ENCODE measurements around the gene AUTS2.

Gene AUTS2

DNA sequence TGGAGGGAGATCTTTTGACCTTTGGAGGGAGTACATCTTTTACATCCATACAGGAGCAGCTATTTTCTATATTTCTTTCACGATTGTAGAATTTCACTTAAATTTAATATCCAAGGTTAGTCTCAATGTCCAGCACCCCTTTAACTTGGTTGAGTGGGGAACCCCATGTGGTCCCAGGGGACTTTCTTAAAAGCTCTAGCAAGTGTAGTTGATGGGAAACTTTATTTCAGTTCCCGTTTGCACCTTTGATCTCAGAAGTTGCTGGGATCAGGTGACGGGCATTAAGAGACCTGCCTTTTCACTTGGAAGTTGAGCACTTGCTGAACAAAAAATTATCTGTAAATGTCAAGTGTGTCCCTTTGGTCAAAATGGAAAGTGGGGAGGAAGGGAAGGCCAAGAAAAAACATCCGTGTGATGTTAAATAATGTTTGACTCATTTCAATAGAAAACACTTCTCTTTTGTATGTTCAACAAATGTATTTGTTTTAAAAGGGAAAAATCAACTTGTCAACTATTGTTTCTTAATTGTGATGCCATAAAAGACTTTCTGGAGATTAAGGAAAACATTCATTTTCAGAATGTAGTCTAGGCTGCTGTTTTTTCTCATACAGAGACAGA lies 1163.5 kb downstream of the AUTS2 start:
- no peak for DNase-seq

DNA sequence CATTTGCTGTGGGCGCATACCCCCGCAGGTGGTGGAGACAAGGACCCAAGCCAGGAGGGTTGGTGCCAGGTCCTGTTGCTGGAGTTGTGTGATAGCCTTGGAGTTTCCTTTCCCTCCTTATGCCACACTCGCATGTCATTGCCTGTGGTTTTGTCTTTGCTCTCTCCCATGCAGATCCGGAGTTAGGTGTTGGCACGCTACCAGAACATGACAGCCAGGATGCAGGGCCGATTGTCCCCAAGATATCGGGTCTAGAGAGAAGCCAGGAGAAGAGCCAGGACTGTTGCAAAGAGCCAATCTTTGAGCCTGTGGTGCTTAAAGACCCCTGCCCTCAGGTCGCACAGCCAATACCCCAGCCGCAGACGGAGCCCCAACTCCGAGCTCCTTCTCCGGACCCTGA lies 1164.4 kb downstream of the AUTS2 start:
- no peak for DNase-seq

DNA sequence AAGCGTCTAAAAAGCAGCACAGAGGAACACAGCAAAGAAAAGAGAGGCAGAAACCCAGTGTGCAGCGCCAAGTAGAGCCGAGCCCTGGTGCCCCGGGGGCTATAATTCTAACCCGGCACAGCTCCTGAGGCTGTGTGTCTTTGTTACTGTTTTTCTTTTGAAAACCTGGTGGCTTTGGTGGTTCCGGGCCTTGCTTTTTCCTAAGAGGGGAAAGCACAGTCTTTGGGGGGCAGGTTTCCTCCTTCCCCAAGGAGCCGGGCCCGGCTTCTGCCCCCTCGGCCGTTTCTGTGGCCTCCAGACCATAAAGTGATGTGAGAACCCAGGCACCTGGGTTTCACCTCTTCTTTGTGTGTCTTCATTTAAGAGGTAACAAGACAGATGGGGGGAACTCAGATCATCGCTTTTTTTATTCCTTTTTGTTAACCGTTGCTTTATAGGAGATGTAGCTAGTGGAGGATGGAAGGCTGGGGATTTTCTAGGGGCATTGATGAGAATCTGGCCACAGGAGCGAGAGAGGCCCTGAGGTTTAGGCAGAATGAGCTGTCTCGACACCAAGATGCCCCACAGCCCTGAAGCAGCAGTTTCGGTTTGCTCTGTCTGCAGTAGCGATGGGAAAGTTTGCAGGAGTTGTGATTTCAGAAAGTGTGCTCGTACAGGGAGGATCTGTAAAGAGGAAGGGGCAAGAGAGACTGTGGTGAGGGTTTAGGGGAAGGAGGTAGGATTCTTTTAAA lies 1165.9 kb downstream of the AUTS2 start:
- DNase-seq: no peak

DNA sequence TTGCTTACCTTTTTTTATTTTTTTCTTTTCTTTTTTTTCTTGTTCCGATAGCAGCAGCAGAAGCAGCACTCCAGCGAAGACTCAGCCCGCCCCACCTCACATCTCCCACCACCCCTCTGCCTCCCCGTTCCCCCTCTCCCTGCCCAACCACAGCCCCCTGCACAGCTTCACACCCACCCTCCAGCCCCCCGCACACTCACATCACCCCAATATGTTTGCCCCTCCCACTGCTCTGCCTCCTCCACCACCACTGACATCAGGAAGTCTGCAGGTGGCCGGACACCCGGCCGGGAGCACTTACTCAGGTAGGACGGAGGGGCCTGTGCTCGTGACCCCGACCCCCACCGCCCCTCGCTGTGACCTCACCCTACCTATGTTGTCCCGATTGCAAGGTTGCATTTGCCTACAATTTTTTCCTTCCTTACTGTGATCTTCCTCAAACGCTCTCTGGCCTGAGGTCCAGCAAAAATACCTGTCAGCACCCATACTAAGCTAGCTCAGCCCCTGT lies 1166.5 kb downstream of the AUTS2 start:
- DNase-seq: no peak

DNA sequence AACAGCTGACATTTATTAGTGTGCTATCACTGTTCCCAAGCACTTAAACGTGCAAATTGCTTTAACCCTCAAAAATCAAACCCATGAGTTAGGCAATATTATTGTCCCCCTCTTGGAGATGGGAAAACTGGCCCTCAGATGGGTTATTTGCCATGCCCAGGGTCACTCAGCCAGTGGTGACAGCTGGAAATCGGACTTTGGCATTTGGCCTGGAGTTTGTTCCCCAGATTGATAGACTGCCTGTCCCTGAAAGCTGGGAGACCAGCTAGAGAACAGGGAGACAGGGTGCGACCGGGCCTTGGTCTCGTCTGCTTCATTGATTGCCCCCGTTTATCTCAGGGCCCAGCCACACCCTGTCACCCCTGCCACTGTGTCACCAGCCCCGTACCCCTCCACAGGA lies 1167.4 kb downstream of the AUTS2 start:
- no peak for DNase-seq

DNA sequence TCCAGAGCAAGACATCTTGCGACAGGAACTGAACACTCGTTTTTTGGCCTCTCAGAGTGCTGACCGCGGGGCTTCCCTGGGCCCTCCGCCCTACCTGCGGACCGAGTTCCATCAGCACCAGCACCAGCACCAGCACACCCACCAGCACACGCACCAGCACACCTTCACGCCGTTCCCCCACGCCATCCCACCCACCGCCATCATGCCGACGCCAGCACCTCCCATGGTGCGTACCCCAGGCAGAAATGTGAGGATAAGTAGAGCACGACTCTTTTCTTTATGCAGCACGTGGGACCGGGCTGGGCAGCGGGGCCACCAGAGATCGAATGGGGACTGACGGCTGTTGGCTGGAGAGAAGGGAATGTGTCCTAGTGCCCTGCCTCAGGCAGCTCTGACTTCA lies 1167.8 kb downstream of the AUTS2 start:
- no peak for DNase-seq

DNA sequence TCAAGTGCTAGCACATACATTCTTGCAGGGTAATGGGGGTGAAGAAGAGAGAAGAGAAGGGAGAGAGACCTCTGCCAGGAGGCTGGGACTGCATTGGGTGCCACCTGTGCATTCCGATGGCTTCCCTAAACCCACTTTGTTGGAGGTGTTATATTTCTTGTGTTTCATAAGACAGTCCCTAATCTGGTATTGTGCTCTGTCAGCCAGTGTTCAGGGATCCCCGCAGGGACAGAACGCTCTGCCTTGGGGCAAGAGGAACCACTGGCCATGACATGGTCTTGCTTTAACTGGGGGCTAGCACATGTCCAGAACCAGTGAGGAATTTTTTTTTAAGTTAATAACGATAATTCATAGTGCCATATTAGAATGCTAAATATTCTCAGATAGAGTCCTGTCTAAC lies 1168.4 kb downstream of the AUTS2 start:
- DNase-seq: no peak

DNA sequence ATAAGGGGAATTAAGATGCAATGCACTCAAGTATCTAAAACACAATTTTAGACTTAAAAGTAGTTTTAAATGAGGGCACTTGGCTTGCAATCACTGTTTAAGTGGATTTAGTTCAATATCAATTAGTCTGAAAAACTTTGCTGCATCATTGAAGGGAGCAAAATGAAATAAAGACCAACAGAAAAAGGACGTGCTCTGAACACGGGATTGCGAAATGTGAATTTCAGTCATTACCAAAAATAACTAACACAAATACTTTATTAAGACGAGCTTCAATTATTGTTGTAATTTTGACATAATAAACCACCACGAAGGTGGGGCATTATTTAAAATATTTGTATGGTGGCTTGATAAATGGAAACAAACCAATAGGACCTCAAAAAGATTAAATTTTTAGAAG lies 1171.9 kb downstream of the AUTS2 start:
- DNase-seq: no peak

DNA sequence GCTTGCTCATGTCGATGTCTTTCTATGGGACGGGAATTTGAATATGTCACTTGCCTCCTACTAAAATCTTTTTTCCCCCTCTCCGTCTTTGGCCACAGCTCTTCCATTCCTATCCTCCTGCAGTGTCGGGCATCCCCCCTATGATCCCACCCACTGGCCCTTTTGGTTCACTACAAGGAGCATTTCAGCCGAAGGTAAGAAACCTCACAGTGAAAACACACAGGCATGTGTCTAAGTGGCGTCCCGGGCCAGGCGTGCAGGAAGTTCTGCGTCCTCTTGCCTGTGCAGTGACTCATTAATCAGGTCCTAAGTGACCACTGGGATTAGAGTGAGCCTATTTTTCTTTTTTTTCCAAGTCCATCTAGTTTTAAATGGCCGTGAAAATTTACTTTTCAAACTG lies 1173.2 kb downstream of the AUTS2 start:
- no peak for DNase-seq

DNA sequence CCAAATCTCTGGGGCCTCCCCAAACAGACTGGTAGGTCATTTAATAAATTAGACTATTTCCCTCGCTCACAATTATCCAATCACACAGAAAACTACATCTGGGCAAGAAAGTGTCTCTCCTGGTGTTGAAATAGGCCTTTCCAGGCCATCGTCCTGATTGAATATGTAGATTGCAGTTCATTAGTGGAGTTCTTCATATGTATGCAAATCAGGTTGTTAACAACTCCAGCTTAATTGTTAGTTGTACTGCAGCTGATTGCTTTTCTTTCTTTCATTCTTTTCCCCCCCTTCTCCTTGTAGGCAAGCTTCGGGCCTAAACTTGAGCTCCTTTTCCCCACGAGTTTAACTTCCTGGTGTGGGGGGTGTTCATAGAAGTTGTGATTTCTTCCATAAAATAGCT lies 1174.6 kb downstream of the AUTS2 start:
- DNase-seq: no peak

DNA sequence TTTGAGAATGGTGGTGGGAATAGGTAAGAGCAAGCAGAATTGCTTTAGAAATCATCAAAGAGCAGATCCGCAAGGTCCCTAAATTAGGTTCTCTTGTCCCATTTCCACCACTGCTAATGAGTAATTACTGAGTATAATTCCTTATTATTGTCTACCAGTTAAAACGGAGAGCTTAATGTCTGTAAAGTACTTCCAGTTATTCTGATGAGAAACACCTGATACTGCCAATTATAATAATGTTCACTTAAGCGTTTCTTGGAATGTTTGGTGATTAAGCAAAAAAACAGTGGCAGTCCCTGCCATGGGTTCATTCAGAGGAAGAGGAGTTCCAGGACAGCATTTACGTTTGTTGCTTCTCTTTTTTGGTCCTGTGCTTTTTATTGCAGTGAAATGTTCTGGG lies 1175.1 kb downstream of the AUTS2 start:
- DNase-seq: no peak

DNA sequence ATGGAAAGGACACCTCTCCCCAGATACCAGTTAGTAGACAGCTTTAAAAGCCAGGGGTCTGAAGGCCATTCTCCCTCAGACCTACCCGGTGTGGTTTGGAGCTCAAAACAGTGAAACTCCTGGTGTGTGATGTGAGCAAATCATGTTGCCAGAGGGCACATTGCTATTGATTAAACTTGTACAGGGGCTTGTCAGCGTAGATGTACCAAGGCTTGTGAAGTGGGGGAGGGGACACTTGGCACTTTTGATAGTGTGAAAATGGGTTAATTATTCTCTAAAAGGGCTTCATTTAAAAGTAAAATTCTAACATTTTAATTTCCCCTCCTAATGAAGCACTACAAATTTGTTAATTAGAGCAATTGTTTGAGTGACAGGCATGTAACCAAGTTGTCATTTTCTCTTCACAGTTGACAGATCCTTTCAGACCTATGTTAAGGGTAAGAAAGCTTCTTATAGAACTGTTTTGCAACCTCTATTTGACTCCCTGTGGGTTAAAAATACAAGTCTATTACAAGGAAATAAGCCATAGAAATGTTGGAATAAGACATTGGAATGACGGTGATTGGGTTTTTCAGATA lies 1176.8 kb downstream of the AUTS2 start:
- DNase-seq: no peak

DNA sequence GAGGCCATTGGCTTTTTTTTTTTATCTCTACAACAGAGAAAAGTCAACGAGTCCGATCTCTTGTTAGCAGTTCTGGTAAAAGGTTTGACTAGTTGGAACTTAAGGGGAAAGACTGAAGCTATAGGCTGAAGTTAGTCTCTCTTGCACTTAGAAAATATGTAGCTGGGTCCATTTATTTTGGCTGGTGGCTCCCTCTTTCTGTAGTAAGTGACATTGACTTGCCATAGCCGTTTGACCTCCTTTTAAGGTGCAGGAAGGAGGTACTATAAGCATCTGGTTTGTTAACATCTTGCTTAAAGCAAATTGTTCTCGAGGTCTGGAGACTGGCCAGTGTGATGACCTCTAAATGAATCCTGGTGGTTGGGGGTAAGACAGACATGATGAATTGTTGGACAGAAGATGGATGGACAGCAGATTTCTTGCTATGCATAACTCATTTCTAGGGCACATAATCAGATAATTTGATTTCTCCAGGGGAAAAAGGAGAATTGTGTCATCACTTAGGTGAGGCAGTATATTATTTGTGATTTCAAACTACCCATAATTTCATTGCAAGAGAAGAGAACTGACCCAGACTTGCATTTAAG lies 1177.4 kb downstream of the AUTS2 start:
- no peak for DNase-seq

DNA sequence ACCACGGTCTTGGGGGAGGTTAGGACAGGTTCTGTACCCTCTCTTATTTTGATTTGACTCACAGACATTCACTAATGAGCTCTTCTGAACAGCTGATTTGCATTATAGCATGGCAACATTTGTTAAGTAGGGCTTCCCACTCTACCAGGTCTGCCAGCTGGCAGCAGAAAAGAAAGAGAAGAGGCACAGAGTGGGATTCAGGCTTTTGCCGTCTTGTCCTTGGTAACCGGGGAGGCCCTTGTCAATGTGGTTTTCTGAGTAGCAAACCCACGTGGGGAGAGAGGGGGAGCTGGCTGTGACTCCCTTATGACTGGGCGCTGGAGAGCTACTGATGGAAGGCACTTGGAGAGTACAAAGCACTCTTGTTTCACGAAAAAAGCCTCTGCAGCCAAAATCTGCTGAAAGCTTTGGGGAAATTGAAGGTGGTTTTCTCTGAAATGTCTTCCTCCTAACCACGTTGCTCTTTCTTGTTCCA lies 1178.4 kb downstream of the AUTS2 start:
- DNase-seq: no peak

DNA sequence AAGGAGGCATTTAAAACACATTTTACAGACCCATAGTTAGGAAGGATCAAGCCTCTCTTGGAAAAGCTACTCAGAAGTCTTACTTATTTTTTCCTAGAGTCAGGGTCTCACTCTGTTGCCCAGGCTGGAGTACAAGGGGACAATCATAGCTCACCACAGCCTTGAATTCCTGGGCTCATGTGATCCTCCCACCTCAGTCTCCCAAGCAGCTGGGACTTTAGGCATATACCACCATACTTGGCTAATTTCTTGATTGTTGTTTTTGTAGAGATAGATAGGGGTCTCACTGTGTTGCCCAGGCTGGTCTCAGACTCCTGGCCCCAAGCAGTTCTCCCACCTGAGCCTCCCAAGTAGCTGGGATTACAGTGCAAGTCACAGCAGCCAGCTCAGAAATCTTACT lies 1179.0 kb downstream of the AUTS2 start:
- no peak for DNase-seq

DNA sequence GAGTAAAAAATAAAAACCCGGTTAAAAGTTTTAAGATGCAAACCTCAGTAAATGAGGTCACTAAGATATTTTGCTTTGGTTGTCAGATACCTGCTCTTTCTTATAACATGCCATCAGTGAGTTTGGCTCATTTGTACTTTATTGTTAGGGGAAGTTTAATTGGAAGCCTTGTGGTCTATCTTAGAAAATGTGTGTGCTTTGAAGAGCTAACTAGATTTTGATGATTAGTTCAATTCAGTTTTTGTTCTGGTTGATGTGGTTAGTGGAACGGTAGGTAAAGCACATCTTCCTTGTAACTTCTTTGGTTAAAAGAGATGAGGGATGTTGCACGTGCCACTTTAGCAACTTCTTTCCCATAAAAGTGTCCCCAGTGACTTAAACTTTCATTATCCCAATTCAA lies 1180.3 kb downstream of the AUTS2 start:
- no peak for DNase-seq

DNA sequence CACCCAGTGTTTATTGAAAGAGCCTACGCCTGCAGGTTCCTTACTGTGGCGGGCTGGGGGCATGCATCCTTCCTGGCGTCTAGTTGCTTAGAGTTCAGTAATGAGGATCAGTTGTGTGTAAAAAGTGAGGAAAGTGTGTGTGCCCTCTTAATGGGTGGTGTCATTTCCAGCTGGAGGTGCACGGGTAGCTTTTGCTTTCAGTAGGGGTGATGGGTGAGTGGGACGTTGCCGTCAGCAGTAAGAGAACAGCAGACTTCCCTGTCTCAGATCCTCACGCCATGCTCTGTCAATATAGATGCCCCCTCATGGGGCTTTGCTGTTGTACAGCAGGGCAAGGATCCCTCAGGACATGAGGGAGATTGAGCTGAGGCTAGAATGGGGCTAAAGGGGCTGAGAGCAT lies 1181.0 kb downstream of the AUTS2 start:
- no peak for DNase-seq

DNA sequence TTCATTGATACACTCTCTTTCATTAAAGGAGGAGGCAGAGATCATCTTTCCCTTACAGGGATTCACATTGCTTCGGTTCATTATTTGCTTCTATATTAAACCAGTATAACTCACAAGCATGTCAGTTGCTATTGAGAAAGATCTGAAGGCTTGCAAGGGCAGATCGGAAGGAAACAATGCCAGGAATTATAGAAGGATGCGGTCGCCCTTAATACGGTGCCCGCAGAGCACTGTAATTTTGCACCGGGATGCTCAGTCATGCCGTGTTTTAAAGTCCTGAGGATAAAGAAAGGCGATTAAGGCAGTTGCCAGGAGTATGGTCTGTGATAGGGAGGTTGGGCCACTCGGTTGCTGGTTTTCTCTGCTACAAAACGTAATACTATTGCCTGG lies 1183.6 kb downstream of the AUTS2 start:
- no peak for DNase-seq

DNA sequence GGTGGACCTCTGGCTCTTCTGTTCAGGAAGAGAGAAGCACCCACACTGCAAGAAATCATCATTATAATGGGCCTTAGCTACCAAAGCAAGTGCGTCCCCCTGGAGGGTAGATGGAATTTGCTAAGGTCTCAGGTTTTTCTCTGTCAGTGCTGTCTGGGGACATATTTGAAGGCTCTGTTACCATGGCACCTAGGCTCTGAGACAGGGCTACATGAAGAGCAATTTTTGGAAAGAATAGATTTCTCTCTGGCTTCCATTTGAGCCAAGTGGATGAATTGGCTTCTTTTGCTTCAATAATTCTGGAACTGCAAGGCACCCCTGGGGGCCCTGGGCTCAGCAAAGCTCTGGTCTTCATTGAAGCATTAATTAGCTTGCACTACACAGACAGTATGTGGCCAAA lies 1184.5 kb downstream of the AUTS2 start:
- DNase-seq: no peak

DNA sequence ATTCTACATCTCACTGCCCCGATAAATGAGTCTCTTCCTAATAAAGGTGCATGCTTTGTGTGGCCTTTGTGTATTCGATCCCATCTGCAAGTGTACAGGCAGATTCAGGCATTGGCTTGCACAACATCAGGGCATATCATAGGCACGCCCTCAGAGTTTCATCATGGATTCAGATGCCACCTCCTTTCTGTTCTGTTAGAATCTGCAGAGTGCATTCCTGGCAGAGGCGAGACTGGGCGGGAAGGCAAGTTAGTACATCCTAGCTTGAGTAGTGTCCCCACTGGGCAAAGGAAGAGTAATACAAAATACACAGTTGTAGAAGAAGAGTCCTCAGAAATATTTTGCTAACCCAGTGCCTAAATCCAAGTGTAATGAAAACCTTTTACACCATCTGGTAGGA lies 1187.2 kb downstream of the AUTS2 start:
- no peak for DNase-seq

DNA sequence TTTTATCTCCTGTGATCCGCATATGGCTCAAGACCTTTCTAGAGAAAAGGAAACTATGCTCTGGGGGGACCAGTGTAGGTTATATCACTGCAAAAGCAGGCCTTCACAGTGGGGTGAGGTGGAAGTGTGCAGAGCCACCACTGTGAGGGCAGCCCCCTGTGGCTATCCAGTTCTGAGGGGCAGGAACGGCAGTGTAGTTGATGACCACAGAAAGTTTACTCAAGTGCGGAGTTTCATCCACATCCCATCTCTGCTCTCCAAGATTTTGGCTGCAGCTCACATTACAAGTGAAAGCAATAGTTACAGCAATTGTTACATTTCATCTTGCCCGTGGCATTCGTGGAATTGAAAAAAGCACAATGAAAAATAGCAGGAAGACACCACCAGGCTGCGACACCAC lies 1187.8 kb downstream of the AUTS2 start:
- DNase-seq: no peak

DNA sequence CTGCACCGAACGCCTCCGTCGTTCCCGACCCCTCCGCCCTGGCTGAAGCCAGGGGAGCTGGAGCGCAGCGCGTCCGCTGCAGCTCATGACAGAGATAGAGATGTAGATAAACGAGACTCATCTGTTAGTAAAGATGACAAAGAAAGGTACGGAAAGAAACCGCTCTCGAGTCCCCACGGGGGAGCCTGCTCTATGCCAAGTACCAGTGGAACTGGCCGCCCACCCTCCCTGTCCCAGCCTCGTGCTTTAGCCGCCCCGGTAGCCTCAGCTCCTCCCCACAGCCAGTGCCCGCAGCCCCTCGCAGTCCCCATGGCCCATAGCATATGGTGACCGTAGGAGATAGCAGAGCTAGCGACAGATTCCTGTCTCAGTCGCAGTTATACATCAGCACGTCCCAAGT lies 1189.0 kb downstream of the AUTS2 start:
- DNase-seq: no peak

DNA sequence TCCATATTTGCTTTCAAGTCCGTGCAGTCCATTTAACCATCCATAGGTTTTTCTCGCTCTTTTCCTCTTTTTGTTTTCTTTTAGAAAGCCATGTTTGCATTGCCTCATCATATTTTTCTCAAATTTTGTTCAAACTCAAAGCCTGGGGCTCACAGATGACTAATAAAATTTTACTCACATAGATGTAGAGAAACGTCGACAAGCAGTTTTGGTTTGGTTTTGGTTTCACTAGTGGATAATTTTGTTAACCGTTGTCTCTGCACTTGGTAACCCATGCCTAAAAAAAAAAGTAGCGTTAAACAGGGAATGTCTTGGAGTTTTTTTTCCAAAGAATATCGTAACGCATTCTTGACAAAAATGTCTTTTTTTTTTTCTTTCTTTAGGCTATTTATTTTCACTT lies 1189.5 kb downstream of the AUTS2 start:
- DNase-seq: no peak

DNA sequence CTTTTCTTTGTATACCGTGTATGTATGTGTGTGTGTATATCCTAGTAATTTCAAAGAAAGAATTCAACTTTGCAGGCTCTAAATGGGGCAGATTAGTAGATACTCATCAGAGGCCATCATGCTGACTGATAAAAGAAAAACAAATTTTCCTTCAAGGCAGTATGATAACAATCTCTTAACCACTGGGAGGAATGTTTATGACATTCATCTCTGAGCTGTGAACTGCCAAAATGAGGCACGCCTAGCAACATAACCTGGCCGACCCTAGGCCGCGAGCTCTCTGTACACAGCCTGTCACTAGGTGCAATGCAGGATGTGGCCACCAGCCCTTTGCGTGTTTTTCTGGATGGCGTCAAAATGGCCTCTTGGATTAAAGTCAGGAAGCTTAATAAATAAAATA lies 1190.0 kb downstream of the AUTS2 start:
- no peak for DNase-seq

Data from 8988T (cell line).